Stimulated activated CD4-positive, alpha-beta T cell treated with anti-CD3 and anti-CD28 coated beads, Interleukin-15, amount 100 ng/mL, for 48 hours (primary cell): ENCODE data around the gene CHML.

Source experiments
- DNase-seq, 2 donors: peaks; one replicate each; pipeline ENCODE4 v3.0.0-alpha.2; 2020; ENCODE audit warnings: low read depth in 2 of 2

The CHML gene

DNA sequence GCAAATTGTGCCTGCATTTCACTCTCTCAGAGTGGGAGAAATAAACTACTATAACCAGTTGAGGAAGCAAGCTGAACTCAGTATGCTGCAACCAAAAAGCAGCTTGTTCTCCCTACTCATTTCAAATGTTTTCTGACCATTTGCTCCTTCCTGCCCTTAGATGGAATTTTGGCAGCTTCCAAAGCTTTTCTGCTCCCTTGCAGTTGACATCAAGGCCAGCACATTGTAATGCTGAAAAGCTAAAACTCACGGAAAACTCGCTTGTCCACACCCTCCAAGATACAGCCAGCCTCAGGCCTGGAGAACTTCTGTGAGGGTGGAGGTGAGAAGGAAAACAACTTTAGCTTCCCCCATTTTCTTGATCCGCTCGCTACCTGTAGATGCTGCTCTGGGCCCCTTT is 5.0 kb upstream of the CHML start:
- no peak for DNase-seq

DNA sequence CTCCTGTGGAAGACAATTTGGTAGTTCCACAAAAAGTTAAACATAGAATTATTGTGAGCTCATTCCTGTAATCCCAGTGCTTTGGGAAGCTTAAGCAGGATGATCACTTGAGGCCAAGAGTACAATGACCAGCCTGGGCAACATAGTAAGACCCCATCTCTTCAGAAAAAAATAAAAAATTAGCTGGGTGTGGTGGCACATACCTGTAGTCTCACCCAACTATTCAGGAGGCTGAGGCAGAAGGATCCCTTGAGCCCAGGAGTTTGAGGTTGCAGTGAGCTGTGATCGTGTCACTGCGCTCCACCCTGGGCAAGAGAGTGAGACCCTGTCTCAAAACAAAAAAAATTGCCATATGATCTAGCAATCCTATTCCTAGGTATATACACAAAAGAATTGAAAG is 4.1 kb upstream of the CHML start:
- no peak for DNase-seq

DNA sequence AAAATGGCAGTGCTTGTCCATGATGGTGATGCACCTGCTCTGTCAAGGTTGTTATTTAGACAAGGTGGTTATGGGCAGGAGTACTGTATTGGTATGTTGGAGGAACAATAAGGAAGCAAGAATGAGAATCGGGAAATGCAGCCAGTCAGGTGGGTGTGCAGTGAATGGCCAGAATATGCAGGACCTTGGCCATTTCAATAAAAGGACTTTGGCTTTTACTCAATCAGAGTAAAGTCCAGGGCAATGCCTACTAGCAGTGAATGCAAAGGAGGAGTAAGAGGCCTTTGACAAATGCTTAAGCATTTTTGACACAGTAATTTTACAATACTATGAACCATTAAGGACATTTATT is 2.4 kb upstream of the CHML start:
- no peak for DNase-seq

DNA sequence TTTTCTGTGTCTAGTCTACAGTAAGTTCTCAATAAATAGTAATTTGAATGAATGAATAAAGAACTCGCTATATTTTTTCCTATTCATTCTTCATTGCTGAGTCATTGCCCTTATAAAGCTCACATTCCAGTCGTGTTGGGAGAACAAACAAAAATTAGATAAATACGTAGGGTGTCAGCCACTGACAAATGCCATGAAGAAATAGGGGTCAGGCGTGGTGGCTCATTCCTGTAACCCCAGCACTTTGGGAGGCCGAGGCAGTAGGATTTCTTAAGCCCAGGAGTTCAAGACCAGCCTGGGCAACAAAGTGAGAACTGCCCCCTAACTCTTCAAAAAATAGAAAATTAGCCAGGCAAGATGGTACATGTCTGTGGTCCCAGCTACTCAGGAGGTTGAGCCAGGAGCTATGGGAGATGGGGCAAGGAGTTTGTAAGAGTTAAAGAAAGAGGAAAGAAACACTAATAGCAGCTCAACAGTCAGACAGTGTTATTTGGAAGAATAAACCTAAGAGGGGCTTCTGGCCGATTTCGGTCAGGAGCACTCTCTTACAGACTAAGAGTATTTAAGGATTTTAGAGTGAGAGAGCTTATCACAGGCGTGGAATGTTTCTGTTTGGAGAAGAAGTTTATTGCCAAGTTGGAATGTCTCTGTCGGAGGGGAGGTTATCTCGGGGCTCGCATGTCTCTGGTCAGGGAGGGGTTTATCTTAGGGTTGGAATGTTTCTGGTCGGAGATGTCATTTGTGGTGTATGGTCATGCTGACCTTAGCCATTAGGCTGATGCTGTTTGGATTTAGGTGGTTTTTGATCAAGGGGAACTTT is 1.8 kb upstream of the CHML start:
- DNase-seq = no peak

DNA sequence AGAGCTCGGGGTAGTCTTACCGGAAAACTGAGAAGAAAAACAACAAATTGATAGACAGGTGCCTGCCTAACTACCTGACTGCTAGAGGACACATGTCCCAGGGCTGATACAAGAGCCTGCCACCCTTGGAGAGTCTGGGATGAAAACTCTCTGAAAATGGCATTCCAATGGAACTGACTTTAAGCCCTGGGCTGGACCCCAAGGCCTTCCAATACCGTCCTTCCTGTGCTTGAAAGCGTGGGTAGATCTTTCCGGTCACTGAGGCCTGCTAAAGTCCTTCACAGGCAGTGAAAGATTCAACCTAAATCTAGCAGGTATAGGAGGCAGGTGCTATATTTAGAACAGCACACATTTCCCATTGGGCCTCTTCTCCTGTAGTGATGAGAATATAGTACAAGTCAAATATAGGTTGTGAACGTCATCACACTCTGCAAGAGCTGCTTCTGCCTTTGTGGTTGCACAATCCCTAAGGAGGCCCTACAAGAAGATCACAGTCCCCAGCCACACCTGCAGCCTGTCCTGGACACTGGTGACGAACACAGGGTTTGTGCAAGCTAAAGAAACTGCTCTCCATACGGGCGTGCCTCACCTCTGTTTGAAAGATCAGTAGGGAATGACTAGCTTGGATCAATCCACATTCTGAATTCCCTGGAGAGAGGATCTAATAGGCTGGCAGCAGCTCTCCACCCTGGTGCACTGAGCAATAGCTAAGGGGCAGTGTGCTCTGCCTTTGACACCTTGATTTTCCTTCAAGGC is 876 bp upstream of the CHML start:
- DNase-seq = no peak

DNA sequence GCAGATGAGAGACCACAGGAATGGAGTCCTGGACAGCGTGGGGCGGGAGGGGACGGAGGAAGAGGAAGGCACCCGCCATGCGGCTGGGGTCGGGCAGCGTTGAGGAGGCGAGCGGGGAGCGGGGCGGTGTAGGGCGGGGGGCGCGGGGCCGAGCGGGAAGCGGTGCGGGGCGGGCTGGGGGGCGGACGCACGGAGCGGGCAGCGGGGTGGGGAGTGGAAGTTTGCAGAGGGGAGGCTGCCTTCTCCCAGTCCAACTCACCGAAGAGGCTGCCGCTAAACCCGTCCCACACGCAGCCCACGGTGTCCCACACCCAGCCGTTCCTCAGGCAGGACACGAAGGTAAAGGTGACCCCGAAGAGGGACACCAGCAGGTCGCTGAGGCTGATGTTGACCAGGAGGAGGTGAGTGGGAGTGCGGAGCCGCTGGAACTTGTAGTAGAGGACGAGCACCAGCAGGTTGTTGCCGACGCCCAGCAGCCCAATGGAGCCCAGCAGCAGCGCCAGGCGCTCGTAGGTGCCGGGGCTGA is 483 bp downstream of the CHML start:
- peak in 1 of 2 donors; percentile 7 for DNase-seq

DNA sequence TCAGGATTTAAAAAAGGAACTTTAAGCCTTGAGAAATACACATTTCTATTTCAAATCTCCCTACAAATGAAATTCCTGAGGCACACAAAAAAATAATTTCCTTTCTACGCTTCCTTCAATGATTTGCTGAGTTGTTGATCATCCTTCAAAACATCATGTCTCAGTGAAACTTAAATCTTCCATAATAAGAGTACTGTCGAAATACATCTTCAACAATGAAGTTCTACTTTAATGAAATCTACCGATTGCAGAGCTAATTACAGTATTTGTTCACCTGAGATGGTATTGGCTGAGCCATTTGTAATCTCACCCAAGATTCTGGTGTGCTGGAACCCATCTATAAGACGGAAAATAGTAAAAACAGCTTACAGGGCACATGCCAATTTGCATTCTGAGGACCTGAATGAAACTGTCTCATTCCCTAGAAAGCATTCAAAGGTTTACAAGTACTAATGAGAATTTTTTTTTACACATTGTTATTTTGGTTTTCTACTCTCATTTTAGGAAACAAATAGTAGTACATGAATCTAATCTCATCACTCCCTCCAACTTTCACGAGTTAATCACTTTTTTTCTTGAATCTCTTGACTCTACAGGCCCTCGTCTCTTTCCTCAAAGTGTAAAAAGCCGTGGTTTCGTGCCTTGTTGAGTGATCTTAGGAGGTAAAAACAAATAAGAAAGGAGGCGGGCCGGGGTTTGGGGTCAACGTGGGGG is 1.1 kb downstream of the CHML start:
- no peak for DNase-seq

DNA sequence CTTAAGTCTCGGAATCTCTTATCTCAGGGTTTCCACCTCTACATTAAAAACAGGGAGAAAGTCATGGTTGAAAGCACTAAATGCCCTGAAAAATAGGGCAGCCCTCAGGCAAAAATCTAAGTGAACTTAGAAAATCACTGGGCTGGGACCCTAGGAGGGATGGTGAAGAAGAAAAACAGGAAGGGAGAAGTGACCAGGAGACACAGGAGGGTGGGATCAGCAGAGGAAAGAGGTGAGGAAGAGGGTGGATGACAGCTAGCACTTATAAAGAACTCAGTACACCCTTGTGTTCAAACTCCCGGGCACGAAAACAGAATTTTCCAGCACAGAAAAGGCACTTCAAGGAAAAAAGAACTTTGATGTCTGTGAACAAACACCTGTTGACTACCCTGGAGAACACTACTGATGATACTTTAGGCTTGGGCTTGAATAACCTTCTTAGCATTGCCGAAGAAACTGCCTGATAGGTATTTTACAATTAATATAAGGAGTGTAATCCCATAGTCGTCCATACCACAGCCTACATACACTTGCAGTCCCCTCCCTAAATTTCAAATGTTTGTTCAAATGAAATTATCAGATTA is 2.0 kb downstream of the CHML start:
- DNase-seq = no peak

DNA sequence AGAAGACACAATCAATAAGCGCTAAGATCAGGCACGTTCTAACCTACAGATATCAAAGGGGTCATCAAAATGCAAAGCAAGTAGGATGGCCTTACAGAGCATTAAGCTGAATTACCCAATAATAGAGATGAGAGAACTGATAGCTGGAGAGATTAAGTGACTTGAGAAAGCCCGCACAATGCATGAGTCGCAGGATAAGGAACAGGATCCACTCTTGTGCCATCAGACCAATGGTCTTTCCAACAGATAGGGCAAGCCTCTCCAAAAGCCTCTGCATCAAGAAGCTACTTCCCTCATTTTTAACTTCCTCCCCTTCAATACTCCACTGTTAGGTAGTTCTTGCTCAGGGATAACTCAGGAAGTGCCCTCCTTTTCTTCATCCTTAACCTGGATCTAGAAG is 2.6 kb downstream of the CHML start:
- DNase-seq = no peak

DNA sequence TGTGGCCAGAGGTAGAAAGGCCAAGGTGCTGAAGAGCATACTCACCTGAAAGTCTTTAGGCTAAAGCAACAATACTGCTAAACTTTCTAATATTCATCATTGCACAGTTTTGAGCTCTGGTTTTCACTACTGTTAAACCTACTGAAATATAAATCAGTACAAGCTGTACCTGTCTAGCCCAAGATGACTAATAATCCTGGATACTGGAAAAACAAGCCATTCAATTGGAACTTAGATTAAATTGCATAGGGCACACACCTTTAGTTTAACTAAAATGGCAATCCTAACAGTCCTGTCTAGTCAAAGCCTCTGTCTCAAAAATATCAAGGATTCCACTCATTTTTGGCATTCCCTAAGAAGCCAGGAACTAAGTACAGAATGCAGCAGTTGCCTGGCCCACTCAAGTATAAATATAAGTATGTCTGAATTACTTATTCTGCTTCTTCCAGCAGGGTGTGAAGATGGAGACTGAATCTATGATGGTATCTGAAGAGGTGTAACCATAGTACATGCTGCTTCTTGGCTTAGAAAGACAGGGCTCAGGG is 3.1 kb downstream of the CHML start:
- no peak for DNase-seq

DNA sequence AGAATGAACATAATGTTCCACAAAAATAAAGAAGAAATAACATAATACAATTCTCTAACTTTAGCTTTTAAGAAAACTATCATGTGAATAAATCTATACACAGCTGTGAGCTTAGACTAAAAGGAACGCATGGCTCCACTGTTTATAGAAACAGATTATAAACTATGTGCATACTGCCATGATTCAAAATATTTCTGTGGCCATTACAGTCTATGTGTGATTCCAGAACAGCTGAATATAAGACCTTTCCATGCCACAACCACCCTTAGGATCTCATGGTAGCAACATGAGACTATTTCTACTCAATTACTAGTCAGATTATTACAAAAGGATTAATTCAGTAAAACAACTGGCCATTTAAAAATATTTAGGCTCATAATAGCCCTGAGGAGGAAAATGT is 3.9 kb downstream of the CHML start:
- DNase-seq = no peak

DNA sequence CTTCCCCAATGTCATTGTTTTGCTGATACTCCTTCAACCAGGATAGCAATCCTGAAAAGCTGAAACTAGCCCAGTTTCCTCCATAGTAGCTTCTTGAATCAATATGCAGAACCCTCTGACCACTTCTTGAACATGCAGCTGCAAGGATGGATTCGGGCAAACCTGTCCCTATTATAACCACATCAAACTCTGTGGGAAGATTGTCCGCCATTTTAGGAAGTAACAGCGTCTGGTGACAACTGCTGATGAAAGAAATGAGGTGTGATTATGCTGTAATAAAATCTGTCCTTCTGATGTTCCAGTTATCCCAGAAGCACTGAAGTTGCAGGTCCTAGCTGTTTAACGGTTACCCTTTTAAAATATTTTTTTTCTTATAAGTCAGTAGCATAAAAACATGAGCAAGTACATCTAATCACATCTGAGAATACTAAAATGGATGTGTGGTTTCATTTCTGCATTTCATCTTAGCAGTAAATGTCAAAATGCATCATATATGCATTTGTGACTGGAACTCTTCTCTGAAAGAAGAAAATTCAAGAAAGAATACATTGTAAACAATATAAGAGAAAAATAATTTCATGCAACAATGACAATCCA is 4.5 kb downstream of the CHML start:
- DNase-seq = no peak

DNA sequence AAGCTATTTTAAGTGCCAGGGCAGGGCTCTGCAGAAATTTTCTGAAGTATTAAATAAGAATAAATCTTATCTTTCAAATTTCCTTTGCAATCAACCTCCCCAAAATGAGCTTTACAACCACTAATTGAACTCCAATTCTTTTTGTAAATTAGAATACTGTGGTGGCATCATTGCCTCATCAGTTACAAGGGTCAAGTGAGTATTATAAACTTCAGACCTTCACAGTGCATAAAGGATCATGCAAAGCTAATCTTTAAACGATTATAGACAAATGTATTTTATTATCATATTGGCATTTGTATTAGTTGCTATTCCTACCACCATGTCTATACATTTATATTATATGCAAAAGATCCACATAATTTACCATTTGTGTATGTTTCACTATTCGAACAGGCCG is 7.2 kb downstream of the CHML start:
- DNase-seq = no peak

DNA sequence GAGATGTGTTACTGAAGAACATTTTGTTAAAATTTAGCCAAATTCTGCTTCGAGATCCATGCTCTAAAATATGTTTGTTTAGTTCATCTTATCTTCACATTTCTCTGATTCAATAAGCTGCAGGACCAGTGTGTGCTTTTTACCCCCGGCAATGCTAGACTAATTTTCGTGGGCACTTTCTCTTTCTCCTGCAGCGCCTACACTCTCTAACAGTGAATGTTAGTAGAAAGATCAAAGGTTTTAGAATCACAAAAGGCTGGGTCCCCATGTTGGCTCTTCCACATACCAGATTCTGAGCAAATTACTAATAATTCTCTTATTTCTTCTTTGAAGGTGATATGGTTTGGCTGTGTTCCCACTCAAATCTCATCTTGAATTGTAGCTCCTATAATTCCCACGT is 8.5 kb downstream of the CHML start:
- no peak for DNase-seq

DNA sequence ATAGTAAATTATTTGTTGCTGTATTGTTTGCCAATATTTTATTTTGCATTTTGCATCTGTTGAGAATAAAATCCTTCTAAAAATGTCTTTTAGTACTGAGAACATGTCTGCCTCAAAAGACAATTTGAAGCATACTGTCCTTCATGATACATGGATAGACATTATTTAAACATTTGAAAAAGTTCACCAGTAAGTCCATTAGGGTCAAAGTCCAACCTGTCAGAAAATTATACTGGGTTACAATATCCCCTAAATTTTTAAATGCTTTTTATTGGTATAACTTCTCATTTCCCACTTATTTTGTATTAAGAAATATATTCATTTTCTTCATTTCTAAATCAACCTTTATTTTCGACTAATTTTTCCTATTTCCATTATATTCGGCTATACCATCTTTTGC is 9.3 kb downstream of the CHML start:
- DNase-seq = no peak

DNA sequence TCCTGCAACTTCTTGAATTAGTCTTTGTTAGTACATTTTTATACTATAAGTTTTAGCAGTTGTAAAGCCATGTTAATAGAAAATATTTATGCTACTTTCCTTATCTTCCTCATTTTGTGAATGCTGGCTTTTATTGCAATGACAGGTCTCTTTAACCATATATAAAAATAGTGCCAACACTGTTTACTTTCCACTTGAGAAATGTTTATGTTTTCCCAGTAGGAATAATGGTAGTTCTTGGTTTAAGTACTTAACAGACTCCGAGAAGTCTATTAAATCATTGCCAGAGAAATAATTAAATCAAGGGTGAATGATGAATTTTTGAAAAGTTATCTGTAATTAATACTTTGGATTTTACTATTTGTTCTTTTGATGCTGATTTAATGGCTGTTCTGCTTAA is 9.7 kb downstream of the CHML start:
- no peak for DNase-seq

DNA sequence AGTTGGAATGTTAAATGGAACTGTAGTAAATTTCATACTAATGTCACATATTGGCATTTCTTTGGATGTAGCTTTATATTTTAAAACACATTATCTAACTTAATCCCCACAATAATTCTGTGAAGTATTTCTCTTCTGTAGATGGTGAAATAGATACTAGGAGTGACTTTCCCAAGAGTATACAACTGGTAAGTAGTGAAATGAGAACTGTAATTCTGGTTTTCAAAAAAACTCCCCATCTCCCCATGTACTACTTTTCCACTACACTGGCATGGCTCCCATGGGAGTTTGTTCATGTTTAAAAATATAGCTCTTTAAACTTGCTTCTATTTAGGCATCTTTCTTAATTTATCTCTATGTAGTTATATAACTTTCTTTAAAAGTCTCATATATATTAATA is 10.2 kb downstream of the CHML start:
- no peak for DNase-seq

DNA sequence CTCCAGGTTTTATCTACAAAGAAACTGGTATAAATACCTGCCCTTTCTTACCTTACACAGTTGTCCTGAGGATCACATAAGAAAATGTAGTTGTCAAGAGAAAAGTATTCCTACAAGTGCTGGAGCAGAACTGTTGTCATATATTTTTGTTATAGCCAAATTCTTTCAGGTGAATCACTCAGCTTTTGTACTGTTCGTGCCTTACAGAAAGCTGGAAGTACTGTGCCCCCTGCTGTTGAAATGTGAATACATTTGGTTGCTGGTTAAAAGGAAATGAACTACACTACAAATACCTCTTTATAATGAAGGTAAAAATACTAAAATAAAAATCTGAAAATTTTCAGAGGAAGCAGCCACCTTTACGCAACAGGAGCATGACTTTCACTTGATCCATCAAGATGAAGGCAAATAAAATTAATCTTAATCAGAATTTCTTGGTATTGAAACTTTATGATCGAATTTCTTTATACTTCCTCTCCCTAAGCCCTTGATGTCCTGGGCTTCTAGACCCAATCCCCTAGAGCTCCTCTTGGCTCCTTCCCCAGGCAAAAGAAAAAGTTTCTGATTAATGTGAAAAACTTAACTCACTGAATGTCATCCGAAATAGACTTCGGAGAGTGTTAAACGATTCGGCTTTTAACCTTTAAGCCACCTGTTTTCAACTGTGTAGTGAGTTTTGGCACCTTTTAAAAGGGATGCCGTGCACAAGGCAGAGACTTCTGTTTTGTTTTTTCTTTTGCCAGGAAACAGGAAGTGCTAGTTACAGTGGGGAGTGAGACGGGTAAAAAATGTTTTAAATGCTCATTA is 12.5 kb downstream of the CHML start:
- no peak for DNase-seq

DNA sequence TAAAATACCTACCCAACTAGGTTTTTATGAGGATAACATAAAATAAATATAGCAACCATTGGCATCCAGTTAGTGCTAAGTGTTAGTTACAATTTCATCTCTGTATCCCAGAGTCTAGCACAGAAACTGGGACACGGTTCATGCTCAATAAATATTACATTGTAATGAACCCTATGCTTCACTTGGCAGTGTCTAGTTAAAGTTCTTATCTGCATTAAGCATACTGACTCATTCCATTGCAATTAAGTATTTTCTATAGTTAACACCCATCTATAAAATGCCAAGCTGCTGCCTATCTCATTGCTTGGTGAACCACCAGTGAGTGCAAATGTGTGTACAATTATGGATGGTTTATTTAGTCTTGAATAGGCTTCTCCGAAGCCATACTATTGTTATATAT is 15.2 kb downstream of the CHML start:
- no peak for DNase-seq

DNA sequence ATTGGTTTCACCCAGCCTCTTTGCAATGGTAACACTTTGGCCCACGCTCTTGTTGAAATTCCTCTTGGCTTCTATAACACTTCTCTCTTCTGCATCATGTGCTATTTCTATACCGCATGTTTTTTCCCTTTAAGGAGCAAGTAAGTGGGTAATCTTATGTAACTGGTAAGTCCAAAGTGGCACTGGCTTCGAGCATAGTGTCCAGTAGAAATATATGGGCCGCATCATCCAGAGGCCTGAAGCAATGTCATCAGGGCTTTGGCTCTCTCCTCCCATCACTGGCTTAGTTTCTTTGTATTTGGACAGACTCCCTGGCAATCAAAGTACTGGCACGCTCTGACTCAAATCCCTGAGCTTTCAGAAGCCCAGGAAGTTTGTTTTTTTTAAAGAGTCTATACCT is 17.5 kb downstream of the CHML start:
- DNase-seq = no peak

DNA sequence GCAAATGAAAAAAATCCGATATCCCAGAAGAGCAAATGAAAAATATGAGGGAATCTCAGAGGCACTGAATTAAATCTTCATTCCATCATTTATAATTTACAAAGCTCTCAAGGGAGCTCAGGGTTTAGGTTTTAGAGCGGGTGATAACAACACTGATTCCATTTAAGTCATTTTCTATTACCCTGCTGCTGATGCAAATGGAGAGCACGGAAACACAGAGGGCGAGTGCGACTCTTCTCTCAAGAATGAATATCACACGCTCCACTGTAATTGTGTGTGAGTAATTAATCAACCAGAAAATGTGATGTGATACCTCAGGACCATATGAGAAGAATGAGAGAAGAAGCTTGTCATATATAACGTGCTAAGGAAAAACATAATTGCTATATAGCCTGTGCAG is 22.7 kb downstream of the CHML start:
- no peak for DNase-seq
